Hindlimb muscle (tissue), 1 donor: Measurements from ENCODE around the gene DCLK1. TPM values are rescaled to one million over a fixed set of nuclear protein-coding genes. Genes with fewer than 3 reads are reported as not detected.

Experiments
- DNase-seq: peaks from one replicate; pipeline ENCODE4 v3.0.0-alpha.2; 2013
- polyA plus RNA-seq: library from polyadenylated mRNA; unstranded; fragments of 120-200 nt; gene quantifications from one replicate; pipeline ENCODE4 v1.2.1, GENCODE V29; 2013; ENCODE audit not compliant: insufficient read length

The DCLK1 gene
- polyA plus RNA-seq, 1 donor: 114 TPM

DNA sequence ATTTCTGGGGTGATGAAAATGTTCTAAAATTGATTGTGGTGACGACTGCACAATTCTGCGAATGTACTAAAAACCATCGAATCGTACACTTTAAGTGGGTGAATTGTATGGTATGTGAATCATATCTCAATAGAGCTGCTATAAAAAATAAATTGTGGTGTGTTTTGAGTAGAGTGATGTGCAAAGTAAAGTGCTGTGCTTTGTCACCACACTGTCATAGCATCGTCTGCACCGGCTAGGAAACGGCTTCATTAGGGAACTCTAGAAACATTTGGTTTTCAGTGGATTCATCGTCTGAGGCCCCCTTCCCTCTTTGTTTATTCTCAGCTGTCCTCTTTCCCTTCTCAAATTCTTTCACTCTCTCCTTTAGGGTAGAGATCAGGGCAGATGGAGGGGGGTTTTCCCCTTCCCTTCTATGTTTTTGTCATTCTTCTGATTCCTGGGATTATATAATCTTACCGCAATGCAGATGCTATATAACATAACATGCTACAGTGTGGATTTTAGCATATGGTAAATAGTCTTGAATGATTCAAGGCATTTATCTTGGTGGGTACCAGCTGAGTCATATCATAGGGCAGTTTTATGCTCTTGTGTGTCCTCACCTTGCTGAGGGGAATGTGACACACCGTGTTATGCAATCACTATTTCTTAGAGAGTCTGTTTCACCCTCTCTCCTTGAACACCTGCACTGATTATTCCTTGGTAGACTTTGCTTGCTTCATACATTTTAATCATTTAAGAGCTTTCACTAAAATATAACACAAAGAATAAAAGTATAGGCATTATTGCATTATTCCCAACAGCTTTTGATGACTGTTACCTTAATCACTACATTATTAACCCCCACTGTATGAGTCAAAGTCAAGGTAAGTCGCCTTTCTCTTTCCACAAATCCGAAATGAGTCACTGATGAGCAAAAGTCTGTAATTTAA lies 239.4 kb downstream of the DCLK1 start:
- no peak for DNase-seq

DNA sequence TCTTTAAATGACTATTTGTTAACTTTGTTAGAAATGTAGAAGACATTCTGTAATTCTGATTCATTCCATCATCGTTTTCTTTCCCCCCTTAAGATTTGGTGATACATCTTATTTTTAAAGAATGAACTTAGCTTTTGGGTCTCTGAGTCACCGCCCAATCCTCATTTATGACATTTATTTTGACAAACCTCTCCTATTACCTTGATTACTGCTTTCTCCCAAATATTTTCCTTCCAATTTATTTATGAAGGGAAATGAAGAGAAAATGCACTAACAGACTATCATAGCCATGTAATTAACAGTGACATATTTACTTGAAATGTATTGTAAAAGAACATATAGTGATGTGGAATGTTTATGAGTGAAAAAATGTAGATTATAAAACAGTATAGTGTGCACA lies 241.6 kb downstream of the DCLK1 start:
- no peak for DNase-seq

DNA sequence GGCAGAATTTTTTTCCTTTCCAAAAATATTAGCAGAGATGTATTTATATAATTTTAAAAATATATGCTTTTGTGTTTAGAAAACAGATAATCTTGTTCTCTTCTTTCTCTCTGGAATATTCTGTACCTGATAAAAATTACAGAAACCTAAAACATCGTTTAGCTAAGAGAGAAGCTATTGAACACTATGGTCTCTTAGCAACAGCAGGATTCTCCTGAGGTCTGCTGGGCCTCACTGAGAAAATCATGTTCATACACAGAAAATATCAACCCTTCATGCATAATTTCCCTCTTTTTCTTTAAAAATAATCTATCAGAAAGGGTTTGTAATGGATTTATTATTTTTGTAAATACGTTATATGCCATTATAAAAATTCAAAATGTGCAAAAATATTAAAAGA lies 242.2 kb downstream of the DCLK1 start:
- no peak for DNase-seq

DNA sequence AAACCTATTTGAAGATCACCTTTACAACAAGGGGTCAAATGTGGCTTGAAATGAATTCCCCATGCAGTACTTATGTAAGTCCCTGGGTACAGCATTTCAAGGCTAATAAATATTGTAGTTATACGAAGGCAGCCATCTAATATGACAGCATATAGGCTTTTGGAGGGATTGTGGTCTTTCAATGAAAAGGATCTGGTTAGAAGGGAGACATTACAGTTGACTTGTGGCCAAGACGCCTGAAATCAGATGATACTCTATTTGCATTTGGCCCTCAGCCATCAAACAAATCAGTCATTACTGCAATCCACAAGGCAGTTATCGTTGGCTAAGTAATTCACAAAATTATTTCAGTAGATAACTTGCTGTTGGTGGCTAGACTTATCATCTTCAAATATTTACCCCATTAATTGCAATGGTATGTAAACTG lies 242.7 kb downstream of the DCLK1 start:
- DNase-seq: no peak

DNA sequence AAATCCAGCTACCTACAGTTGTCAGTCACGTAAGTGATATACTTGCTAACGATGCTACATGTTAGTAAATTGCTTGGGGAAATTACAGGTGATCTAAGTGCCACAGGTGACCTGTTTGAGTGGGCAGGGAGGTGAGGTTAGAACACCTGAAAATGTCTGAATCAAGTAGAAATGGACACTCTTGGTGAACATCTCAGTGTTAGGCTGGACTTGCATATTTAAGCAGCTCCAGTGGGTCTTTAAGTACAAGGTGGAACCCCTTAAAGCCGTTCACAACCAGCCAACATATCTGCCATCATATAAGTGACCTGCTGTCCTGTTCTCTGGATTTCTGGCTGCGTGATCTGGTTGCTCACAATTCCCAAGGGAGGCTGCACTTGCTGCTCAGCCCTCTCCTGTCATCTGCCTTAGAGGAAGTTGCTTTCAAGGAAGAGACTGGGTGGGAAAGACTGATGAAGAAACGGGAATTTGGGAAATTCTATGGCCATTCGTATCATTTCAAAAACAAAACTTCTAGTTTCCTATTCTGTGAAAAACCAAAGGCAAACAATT lies 244.0 kb downstream of the DCLK1 start:
- no peak for DNase-seq

DNA sequence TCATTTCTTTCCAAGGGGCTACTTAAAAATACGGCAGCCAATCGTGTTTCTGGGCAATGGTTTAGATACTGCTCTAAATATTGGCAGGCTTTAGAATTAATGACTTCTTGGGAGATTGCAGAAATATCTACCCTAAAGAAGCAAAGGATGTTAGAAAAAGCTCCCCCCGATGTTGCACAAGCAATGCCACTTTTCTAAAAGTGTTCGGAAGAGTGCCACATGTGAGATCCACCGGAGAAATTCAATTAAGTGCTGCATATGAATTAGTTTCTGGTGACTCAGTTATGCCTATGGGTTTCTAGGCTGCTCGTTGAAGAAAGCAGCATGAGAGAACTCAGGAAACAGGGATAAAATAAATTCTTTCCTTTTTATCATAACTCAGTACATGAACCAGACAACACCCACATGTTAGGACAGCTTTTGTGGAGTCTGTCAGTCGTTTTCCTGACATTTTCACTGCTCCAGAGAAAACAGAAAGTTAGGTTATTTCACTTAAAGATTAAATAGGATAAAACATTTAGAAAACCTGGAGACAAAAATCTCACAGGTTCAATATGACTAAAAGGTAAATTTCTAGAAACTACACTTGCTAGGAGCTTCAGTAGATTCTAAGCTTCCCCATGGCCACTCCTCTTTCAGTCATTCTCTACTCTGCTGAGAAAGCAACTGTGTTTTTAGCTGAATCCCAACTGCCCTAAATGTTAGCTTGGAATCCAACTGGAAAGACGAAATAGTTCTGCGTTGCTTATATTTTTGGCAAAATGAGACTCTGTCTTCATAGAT lies 244.7 kb downstream of the DCLK1 start:
- DNase-seq: no peak

DNA sequence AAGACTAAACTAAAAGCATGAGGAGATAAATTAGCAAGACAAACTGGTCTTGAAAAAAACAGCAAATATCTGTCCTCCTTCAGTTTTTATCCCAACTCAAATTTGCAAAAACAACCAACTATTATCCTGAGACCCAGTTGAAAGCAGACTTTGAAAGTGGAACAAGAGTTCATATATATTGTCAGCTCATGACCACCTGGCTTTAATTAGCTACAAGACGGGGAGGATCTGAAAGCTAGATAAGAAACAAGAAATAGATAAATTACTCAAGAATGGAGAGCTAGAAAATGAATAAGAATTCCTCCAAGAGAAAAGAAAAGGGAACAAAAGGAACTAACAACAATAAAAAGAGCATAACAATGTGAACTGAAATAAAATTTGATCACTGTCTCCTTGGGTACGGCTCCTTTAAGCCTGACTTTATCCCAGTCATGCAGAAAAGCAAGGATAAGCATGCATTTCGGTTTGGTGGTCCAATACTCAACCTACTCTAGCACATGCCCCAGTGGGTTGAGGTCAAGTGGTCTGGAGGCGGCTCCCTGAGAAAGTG lies 246.9 kb downstream of the DCLK1 start:
- no peak for DNase-seq

DNA sequence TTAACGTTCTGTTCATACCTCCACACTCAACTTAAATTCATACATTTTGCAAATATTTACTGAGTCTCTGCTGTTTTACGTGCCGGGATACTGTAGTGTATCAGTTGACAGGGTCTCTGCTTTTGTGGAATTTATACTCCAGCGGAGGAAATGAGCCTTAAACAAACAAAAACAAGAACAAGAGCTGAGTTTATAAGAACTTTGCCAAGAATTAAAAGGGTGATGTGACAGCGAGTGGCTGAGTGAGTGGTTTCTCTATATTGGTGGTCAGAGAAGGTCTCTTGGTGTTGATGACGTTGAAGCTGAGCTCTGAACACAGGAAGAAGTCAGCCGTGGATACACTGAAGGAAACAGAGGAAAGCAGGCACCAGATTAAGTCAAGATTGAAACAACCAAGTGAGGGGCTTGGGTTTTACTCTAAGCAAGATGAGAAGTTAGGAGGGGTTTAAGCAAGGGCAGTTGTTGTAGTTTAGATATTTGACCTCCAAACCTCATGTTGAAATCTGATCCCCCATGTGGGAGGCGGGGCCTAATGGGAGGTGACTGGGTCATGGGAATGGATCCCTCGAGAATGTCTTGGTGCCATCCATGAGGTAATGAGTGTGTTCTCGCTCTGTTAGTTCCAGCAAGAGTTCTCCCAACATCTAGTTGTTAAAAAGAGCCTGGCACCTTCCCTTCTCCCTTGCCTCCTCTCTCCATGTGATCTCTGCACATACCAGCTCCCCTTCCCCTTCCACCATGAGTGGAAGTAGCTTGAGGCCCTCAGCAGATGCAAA lies 248.3 kb downstream of the DCLK1 start:
- DNase-seq: no peak

DNA sequence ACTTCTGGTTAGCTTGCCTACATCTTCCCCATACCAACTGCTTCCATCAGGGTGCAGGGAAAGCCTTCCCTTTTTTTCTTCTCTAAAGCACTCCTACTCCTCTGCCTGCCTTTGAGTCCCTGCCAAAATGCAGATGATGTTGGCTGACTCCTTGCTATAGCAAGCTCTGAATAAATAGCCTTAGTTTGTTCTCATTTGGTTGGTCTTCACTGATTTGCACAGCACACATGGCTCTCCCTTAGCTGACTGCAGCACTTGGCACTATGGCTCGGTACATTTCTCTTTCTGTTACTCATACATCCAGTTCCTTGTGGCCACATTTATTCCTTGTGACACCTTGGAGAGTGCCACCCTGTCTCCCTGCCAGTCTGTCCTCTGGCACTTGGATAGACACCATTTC lies 249.8 kb downstream of the DCLK1 start:
- no peak for DNase-seq

DNA sequence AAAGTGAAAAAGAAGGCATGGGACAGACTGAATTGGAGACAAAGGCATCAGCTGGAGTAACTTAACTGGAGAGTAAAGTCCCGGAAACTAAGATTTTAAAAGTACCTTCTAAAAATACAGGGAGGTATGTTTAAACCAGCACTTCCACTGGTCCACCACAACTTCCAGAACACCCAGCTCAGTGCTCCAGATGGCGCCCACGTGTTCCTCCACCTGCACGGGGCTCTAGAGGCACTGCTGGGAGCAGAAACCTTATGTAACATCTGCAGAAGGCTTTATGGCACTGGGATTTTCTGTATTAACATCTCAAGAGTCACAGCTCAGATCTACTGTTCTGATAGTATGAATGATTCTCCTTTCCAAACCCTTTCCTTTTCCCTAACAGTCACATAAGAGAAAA lies 252.1 kb downstream of the DCLK1 start:
- no peak for DNase-seq

DNA sequence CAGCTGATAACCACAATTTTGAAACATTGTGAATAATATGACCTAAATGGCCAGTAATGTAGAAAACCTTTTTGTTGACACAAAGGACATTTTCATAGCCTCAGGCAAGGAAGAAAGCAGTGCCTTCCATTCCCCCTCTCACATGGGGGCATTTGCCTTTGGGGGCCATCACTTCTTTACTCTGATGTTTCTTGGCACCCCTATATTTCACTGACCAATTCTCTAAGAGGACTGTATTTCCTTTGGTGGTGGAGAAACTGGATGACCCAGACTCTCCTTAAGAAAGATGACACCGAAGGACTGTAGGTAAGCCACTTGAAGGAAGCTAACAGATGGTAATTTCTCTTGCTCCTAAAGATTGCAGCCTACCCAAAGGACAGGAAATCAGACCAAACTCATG lies 254.6 kb downstream of the DCLK1 start:
- DNase-seq: no peak

DNA sequence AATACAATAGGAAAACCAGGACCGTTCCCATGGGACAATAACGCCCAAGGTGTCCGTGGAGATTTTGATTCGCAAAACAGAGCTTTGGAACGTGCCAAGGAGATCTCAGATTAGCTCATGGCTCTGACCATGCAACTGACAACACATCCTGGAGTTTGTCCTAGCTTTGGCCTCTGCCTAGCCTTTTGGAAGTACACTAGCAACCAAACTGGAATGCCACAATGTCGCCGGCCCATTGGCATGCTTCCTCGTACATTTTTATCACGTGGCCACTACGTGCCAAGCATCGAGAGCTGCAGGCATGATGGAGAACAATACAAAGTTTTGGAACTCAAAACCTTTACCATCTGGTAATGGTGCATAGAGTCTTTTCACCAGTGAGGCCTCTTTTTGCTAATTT lies 256.5 kb downstream of the DCLK1 start:
- DNase-seq: no peak

DNA sequence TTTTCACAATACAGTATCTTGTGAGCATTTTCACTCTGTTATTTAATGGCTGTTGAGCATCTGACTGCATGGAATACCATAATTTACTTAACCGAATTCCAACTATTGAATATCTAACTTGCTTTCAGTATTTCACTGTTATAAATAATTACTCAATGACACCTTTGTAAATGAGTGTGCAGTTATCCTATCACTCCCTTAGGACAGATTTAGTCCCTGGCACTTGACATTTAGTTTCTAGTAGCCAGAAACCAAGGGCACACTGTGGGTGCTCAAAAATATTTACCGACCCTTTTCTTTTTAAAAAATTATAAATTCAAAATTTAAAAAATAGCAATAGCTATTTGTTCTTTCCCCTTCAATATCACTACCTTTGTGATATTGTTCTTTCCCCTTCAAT lies 258.8 kb downstream of the DCLK1 start:
- no peak for DNase-seq

DNA sequence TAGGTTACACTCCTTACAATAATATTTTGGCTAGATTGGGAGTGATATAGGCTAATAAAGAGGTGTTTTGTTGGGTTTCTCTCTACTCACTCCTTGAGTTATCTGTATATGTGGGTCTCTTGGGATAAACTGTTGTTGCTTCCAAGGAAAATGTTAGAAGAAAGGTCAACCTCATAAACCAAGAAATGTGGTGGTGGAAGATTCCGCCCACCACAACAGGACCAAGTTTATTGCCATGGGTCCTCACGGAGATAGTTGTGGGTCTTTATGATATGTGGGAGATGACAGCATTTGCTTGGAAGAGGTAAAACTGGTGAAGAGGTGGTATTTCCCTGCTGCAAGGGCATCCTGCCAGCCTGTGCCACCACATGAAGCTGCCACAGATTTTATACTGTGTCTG lies 259.6 kb downstream of the DCLK1 start:
- DNase-seq: no peak

DNA sequence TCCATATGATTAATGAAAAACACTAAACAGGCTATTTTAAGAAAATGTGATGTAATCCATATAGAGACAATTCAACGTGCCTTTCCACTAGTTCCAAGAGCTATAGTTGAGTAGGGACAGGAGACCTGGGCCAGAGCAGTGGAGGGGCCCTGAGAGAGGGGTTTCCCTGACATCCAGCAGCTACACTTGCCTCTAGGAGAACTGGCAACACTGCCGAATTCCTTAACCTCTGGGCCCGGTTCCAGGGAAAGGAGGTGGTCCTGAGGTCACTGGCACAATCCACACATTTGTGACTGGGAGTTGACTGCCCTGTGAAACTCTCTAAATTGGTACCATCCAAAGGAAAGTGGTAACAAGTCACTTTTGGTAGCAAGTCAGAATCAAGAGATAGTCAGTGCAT lies 264.4 kb downstream of the DCLK1 start:
- DNase-seq: no peak

DNA sequence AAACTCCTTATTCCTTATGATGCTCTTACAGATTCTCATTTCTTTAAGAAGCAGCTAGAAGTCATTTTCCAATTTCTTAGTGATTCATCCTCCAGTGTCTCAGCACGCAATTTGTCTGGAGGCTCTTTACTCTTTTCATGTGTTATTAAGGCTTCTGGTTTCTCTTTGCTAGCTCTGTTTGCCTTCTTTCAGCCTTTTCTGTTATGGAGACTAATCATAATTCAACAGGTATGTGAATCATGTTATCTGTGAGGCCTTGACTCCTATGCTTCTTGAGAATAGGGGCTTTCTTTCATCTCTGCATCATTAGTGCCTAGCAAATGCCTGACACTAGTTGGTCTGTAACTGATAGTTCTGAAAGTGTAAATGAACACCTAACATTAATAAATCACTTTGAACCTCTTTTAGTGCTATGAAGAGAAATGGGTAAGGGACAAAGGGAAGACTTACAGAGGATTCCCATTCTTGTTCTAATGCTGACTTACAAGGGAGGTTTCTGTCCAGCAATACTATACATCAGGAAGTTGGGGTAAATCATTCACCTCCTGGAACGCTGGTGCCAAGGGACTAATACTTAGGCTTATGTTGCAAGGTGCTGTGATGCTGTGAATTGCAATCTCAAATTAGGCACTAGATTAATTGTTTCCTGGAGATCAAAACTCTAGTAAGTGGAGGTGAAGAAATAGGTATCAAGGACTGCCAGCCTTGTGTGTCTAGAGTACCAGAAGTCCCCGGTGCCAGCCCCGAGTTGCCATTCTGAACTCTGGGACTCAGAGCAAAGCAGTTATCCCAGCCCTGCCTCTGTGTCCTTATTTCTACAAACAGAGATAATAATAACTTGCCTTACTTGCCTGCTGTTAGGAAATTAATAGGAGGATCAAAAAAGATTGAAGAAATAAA lies 265.6 kb downstream of the DCLK1 start:
- DNase-seq: no peak

DNA sequence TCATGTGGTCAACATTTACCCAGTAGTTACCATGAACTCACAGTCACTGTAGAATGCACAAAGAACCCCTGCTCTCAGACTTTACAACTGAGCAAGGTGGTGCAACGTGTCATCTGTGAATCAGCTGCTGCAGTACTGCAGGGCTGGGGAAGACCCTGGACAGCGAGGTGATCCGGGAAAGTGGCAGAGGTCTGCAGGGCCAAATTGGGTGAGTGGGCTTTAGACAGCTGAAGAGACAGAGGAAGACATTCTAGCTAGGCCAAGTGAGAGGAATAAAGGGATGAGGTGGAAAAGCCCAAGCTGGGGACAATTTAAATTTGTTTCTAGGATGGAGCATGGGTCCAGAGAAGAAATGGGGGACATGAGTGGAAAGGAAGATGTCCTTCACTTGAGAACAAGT lies 270.5 kb downstream of the DCLK1 start:
- DNase-seq: no peak

DNA sequence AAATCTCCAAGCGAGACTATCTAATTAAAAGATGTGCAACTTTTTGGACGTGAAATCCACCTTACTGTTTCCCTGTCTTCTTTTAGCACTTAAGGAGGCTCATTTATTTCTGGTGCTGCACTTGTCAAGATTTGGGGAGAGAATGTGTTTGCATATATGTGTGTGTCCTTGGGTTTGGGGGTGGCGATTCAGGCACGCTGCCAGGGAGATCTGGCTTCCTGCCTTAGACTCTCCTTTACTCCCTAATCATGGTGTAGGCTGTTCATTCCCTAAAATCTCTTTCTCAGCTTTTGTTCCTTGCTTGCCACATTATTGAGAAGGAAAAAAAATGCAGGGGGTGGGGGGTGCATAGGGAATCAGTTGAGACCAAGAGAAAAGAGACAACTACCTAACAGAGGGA lies 271.2 kb downstream of the DCLK1 start:
- DNase-seq: no peak

DNA sequence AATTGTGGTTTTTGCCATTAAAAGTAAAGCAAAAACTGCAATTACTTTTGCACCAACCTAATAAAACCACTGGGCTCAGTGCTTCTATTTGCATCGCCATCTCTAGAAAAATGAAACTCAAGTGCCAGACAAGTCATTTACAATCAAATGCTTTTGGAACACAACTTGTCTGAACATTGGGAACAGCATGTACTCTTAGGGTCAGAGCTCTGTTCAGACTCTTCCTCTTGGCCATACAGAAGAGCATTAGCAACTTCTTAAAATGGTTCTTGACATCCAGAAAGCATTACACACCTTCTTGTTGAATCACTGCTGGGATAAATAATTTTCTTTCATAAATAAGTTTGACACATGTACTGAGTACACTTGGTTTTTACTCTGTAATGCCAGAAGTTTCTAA lies 272.5 kb downstream of the DCLK1 start:
- no peak for DNase-seq

DNA sequence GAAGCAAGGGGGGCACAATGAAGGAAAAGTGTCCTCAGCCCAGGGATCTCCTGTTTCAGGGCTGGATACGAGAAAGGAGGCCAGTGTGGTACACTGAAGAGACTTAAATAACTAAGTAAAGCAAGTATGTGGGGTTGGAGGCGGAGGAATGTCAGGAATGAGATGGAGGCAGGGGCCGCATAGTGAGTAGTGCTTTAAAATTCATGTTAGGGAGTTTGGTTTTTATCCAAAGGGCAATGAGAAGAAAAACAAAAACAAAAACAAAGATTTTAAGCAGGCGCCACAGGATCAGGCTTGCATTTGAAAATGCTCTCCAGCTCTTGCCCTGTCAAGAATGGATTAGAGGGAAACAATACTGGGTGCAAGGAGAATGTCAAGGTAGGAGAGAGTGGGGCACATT lies 273.4 kb downstream of the DCLK1 start:
- DNase-seq: no peak

DNA sequence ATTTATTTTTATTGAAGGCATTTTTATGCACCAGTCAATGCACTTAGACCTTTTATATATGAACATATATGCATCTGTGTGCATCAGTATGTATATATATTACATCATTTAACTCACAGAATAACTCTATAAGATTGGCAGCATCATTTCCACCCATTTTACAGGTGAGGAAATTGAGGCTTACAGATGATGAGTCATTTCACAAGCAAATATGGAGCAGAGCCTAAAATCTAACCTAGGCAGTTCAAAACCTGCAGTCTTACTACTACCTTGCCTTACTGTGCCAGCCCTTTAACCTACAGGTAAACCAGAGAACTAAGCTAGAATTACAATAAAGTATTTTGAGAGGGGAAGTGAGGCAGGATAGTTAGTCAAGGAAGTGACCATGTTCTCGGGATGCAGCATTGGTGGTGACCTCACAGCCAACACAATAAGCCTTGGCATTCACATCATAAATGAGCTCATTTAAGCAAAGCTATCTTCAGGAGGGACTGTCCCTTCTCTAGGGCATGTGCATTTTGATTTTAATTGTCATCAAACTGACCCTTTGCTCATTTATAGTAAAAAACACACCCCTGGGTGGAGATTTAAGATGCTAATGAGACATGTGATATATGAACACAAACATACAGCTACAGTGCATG lies 274.3 kb downstream of the DCLK1 start:
- DNase-seq: no peak
